HG02870 (cell line): ENCODE results near the gene THRA.

Source experiments
- ATAC-seq: cut with Tn5 transposase; IDR thresholded peaks from one replicate; pipeline ENCODE4 v1.9.1; 2021; ENCODE audit warnings: mild to moderate bottlenecking, moderate library complexity; ENCODE audit not compliant: unreplicated experiment

THRA gene

GRCh38 chr17:40025991-40026815, 36.6 kb upstream of the THRA start:
- no peak for ATAC-seq

GRCh38 chr17:40026816-40027613, 35.8 kb upstream of the THRA start:
- no peak for ATAC-seq

GRCh38 chr17:40027614-40028012, 35.2 kb upstream of the THRA start:
- no peak for ATAC-seq

- no peak for ATAC-seq
Observed at GRCh38 chr17:40028595-40028994, 34.2 kb upstream of the THRA start.

GRCh38 chr17:40031706-40032105, 31.1 kb upstream of the THRA start:
- ATAC-seq = no peak

DNA sequence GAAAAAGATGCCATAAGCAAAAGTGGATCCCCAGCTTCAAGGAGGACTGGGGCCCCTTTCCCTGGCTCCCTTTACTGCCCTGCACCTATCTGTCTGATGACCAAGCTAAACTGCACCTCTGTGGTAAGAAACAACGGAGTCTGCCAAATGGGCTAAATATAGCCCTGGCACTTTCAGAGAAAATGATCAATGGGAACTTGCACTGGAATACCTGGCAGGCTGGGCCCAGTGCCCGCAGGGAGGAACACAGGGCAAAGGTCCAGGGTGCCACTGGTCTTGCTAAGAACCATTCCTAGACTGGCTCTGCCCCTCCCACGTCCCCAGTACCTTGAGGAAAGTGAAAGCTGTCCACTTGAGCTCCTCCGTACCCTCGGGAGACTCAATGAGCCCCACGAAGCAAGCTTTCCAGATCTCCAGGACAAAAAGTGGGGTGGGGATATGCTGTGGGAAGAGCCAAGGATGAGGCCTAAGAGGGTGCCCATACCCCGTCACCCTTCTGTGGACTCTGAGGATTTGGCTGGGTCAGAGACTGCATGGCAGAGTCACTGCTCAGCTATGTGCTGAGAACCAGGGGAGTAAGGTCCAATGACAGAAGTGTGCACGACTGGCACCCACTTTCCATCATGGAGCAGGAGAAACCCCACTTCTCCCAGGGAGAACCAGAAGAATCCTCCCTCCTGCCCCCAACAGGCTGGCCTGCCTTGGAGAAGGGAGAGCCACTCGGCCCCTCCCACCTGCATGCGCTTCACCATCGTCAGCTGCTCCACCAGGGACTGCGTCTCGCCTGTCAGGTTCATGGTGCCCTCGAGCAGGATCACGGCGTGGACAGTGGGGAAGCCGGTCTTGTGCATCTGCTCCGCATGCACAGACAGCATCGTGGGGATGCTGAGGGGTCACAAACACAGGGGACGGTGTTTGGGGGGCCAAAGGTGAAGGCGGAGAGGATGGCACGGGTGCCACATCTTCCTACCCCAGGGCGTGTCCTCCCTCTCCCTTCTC, 30.1 kb upstream of the THRA start:
- no peak for ATAC-seq

- no peak for ATAC-seq
Observed at GRCh38 chr17:40033339-40033738, 29.4 kb upstream of the THRA start.

GRCh38 chr17:40034426-40035161, 28.2 kb upstream of the THRA start:
- no peak for ATAC-seq

DNA sequence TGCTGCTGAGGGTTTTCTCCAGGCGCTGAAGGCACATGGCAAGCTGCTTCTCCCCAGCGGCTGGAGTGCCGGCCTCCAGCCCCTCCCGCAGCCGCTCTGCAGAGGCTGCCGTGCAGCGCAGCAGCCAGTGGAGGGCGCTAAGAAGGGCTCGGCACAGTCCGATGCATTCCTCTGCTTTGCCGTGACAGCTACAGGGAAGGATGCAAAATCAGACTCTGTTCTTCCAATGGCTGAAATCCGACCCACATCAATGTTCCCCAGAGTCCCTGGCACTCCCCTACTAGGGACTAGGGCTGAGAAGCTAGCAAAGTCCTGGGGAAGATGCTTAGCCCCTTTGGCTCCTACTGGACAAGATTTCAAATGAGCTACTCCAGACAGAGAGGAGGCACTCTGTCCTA, 27.6 kb upstream of the THRA start:
- no peak for ATAC-seq

GRCh38 chr17:40038882-40039513, 23.8 kb upstream of the THRA start:
- ATAC-seq = no peak

DNA sequence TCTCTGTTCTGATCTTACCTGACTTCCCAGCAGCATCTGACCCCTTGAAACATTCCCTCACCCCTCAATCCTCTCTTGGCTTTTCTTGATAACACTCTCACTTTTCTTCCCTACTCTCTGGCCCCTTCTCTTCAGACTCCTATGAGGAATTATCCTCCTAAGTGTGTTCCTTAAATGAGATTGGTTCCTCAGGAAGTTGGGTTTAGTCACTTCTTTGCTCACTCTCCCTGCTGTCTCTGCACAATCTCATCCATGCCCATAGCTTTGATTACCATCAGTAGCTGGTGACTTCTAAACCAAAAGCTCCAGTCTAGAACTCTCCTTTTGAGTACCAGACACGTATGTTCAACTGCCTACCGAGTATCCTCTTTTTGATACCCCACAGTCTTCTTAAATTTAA, 21.6 kb upstream of the THRA start:
- ATAC-seq = no peak

DNA sequence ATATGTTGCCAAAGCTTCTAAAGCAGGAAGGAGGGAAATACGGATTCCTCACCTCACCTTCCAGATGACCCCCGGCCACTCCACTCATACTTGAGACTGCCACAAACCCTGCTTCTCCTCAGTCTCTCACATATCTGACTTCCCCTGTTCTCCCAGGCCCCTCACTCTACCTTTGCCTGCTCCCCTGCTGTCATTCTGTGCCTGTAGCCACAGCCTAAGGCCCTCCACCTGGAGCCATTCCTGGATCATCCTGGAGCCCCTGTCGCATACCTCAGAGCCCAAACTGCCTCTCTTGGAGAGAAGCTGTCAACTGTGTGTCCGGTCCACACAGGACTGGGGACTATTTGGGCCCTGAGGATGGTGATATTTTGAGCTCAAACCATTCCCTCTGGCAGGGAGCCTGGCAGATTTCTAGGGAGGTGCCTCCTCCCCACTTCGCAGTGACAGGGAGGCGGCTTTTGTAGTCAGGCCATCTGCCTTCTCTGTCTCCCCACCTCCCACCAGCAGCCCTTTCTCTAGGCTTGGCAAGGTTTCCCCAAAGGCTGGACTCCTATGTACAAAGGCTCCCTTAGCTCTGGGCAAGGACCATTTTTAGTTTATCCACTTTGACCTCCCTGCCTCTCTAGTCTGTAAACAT, 6.3 kb upstream of the THRA start:
- no peak for ATAC-seq

GRCh38 chr17:40058186-40058784, 4.5 kb upstream of the THRA start:
- no peak for ATAC-seq

- no peak for ATAC-seq
Observed at GRCh38 chr17:40058865-40059264, 3.9 kb upstream of the THRA start.

DNA sequence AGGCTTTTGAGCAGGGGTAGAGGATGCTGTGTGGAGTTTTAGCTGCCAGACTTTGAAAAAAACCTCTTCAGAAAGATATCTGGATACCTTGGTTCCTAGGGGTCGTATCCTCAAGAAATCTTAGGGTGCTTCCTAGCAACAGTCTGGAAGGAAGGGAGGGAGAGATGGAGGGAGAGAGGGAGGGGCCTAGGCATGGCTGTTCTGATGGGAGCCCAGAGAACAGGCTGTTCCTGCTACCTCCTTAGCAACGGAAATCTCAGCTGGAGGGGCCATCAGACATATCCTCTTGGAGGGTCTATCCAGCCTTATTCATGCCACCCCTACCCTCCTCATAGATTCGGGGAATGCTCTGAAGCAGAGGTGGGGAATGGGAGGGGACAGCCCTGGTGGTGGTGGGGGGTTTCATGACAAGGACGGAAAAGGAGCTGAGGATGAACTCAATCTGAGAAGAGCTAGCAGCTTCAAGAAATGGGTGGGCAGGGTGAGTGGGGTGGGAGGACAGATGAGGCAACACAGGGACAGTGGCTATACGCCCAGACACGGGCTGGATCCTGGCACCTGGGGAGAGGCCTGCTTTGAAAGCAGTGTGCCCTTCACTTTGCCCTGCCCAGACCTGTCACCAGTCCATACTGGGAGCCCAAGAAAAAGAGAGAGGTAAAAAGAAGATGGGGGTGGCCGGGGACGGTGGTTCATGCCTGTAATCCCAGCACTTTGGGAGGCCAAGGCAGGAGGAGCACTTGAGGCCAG, 2.9 kb upstream of the THRA start:
- no peak for ATAC-seq

DNA sequence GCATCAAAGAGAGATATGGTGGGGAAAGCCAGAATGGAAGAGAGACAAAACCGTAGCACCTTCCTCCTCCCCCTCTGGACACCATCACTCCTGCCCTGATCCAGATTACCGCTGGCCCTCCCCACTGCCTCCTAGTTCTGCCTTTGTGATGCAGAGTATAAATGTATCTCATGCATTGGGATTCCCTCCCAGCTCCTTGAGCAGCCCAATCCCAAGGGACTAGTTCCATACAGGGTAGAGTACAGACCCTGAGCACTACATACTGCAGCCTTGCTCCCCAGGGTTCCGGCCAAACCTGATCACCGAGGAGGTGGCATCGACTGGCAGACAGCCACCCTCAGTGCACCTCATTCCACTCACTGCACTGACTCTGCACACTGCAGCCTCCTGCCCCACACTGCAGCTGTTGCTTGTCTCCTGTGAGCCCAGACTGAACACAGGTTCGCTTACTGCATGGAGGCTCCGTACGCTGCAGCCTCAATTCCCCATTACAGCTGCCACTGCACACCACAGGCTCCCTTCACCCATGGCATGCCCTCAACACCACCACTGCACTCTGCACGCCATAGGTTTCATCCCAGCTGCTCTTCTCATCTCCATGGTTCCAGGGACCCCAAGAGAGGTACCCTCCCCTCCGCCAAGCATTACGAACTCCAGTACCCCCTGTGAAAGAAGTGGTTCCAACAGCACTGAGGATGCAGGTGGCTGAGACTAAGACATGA, 1.7 kb upstream of the THRA start:
- ATAC-seq = no peak

DNA sequence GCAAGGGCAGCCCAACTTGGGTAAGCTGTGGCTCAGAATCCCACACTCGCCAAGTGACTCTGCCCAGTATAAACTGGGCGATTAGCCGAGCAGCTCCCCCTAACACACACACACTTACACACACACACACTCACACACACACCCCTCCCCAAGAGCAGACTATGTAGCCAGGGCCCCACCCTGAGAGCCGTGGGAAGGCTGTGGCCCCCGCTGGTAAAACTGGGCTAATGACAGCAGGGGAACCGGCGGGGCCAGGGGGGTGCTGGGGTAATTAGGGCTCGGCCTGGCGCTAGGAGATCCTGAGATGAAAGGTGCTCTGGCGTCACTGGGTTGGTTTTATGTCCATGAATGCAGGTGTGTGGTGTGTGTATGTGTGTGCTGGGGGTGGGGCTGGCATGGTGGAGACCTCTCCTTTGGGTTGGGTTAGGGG, 1.1 kb upstream of the THRA start:
- ATAC-seq = no peak
